Smooth muscle cell (in vitro differentiated cells): ENCODE results near the gene TMEM63B. TPM values are rescaled to one million over a fixed set of nuclear protein-coding genes. Genes with fewer than 3 reads are reported as not detected.
"Not testable (repeated sequence)": the region's sequence is repeated elsewhere in the genome, so short reads cannot be mapped to it uniquely, and the experiment has no call there.

Experiments
- DNase-seq: peaks from one replicate; lab custom pipeline; 2025; ENCODE audit not compliant: unreplicated experiment; lab: John Stamatoyannopoulos, UW
- H2AFZ ChIP-seq: fragments of 200-600 bp; sonication (generic); 2 replicates; pipeline ENCODE4 v1.6.0; 2016; ENCODE audit warnings: antibody characterized with exemption, low read depth, mild to moderate bottlenecking
- H3F3A ChIP-seq: fragments of 200-600 bp; sonication (generic); 2 replicates; pipeline ENCODE4 v1.6.0; 2017; ENCODE audit warnings: antibody characterized with exemption, low read depth
- H3K27ac ChIP-seq: fragments of 200-600 bp; sonication (generic); 2 replicates; pipeline ENCODE4 v1.5.1; 2016; ENCODE audit warnings: low read depth, mild to moderate bottlenecking
- H3K27me3 ChIP-seq: fragments of 200-600 bp; sonication (generic); 2 replicates; pipeline ENCODE4 v1.6.1; 2016; ENCODE audit warnings: low read depth, mild to moderate bottlenecking
- H3K36me3 ChIP-seq: fragments of 200-600 bp; sonication (generic); 2 replicates; pipeline ENCODE4 v1.5.1; 2016; ENCODE audit warnings: low read depth
- H3K4me1 ChIP-seq: fragments of 200-600 bp; sonication (generic); 2 replicates; pipeline ENCODE4 v1.5.1; 2016; ENCODE audit warnings: low read depth
- H3K4me2 ChIP-seq: fragments of 200-600 bp; sonication (generic); 2 replicates; pipeline ENCODE4 v1.6.0; 2016; ENCODE audit warnings: mild to moderate bottlenecking
- H3K4me3 ChIP-seq: fragments of 200-600 bp; sonication (generic); 2 replicates; pipeline ENCODE4 v1.5.1; 2016; ENCODE audit warnings: mild to moderate bottlenecking
- H3K79me2 ChIP-seq: fragments of 200-600 bp; sonication (generic); 2 replicates; pipeline ENCODE4 v1.6.0; 2016; ENCODE audit warnings: low read depth, mild to moderate bottlenecking
- H3K9ac ChIP-seq: fragments of 200-600 bp; sonication (generic); 2 replicates; pipeline ENCODE4 v1.6.0; 2016; ENCODE audit warnings: low read depth
- H3K9me3 ChIP-seq: fragments of 200-600 bp; sonication (generic); replicated peaks from 2 replicates; pipeline ENCODE4 v1.5.1; 2016; ENCODE audit warnings: low read depth
- H4K20me1 ChIP-seq: fragments of 200-600 bp; sonication (generic); 2 replicates; pipeline ENCODE4 v1.6.0; 2016; ENCODE audit warnings: low read depth
- WGBS: methylation state at CpG from one replicate; pipeline ENCODE4 v1.1.7; 2016; ENCODE audit warnings: low lambda C conversion rate; 5-methylcytosine and 5-hydroxymethylcytosine counted together
- polyA plus RNA-seq: library from polyadenylated mRNA; unstranded; fragments of >200 nt; fragmentation: Nextera tagmentation; extraction: Ambion mirVana; gene quantifications from 2 replicates; pipeline ENCODE4 v1.2.1, GENCODE V29; 2016
- total RNA-seq: library from RNA; depleted of rRNA; stranded (reverse); fragments of >200 nt; gene quantifications from 2 replicates; pipeline ENCODE4 v1.2.3, GENCODE V29; 2014
- TF ChIP-seq, protein P1 (sequence below): fragments of 200-600 bp; sonication (generic); IDR thresholded peaks from 2 replicates; pipeline ENCODE4 v1.5.1; 2017; ENCODE audit warnings: borderline replicate concordance, mild to moderate bottlenecking, antibody characterized with exemption; ENCODE audit not compliant: insufficient read depth, poor library complexity, severe bottlenecking

The TMEM63B gene
- total and polyA plus RNA-seq, 2 experiments from 2014 or later = 10.8 to 21.2 TPM

DNA sequence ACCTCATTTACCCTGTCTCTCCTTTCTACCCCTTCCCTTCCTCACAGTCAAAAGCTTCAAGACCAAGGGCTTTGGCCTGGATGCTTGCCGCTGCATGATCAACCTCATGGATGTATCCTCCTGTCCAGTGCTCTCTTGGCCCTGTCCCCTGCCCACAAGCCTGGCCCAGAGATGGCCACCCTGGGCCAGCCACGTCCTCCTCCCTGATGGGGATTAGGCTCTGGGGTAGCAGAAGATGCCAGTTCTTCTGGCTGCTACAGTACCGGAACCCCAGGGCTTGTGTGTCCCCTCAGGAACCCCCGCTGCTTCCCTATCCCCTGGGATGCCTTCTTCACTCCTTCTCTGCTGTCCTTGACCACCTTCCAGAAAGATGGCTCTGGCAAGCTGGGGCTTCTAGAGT lies 53.5 kb downstream of the TMEM63B start:
- H3K4me1 ChIP-seq = peaks cover 5% of the 10 kb centered on the region
- H3K36me3 ChIP-seq = no peaks in the 10 kb centered on the region
- no peak overlapping the region for H3K27ac ChIP-seq
- TF ChIP-seq, protein P1, sequence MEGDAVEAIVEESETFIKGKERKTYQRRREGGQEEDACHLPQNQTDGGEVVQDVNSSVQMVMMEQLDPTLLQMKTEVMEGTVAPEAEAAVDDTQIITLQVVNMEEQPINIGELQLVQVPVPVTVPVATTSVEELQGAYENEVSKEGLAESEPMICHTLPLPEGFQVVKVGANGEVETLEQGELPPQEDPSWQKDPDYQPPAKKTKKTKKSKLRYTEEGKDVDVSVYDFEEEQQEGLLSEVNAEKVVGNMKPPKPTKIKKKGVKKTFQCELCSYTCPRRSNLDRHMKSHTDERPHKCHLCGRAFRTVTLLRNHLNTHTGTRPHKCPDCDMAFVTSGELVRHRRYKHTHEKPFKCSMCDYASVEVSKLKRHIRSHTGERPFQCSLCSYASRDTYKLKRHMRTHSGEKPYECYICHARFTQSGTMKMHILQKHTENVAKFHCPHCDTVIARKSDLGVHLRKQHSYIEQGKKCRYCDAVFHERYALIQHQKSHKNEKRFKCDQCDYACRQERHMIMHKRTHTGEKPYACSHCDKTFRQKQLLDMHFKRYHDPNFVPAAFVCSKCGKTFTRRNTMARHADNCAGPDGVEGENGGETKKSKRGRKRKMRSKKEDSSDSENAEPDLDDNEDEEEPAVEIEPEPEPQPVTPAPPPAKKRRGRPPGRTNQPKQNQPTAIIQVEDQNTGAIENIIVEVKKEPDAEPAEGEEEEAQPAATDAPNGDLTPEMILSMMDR = no peak
- H3K4me3 ChIP-seq = no peak overlapping the region
- no peak overlapping the region for H3K9ac ChIP-seq
- no peaks in the 10 kb centered on the region for H4K20me1 ChIP-seq
- no peak overlapping the region for H3K4me2 ChIP-seq
- no peaks in the 10 kb centered on the region for H3F3A ChIP-seq
- H3K79me2 ChIP-seq = no peaks in the 10 kb centered on the region
- 89% methylated on average over 4 of the region's 4 CpGs for WGBS
- no peak overlapping the region for H2AFZ ChIP-seq
- no peaks in the 10 kb centered on the region for H3K27me3 ChIP-seq
- H3K9me3 ChIP-seq = no peaks in the 10 kb centered on the region
- DNase-seq = no peak

DNA sequence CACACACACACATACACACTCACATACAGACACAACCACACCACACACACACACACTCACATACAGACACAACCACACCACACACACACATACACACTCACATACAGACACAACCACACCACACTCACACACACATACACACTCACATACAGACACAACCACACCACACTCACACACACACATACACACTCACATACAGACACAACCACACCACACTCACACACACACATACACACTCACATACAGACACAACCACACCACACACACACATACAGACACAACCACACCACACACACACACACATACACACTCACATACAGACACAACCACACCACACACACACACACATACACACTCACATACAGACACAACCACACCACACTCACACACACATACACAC lies 54.4 kb downstream of the TMEM63B start:
- H2AFZ ChIP-seq, H3K27ac ChIP-seq, H3K79me2 ChIP-seq, H3K4me2 ChIP-seq, H3K27me3 ChIP-seq, H3K4me3 ChIP-seq, H4K20me1 ChIP-seq, H3F3A ChIP-seq, H3K9ac ChIP-seq, H3K9me3 ChIP-seq, DNase-seq, H3K36me3 ChIP-seq: not testable (repeated sequence)
- H3K4me1 ChIP-seq = peaks cover 13% of the 10 kb centered on the region

DNA sequence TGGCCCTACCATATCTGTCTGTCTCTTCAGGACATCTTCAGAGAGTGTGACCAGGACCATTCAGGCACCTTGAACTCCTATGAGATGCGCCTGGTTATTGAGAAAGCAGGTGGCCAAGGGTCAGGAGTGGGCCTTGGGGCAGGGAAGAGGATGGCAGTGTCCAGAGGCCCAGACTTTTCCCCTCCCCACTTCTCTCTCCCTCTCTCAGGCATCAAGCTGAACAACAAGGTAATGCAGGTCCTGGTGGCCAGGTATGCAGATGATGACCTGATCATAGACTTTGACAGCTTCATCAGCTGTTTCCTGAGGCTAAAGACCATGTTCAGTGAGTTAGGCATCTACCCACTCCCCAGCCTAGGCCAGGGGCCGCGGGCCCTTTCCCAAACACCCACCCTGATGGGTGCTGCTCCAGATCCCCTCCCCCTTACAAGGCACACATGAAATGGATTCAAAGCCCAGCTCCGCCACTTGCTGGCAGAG lies 55.6 kb downstream of the TMEM63B start:
- no peak overlapping the region for H2AFZ ChIP-seq
- H3K27me3 ChIP-seq = no peaks in the 10 kb centered on the region
- no peaks in the 10 kb centered on the region for H4K20me1 ChIP-seq
- no peaks in the 10 kb centered on the region for H3K79me2 ChIP-seq
- DNase-seq = no peak
- H3K4me3 ChIP-seq = no peak overlapping the region
- no peaks in the 10 kb centered on the region for H3K9me3 ChIP-seq
- H3F3A ChIP-seq = no peaks in the 10 kb centered on the region
- H3K9ac ChIP-seq = no peak overlapping the region
- no peak overlapping the region for H3K27ac ChIP-seq
- H3K4me1 ChIP-seq = peaks cover 13% of the 10 kb centered on the region
- no peak overlapping the region for H3K4me2 ChIP-seq
- WGBS = 81% methylated on average over 4 of the region's 4 CpGs
- TF ChIP-seq, protein P1 = no peak
- no peaks in the 10 kb centered on the region for H3K36me3 ChIP-seq

DNA sequence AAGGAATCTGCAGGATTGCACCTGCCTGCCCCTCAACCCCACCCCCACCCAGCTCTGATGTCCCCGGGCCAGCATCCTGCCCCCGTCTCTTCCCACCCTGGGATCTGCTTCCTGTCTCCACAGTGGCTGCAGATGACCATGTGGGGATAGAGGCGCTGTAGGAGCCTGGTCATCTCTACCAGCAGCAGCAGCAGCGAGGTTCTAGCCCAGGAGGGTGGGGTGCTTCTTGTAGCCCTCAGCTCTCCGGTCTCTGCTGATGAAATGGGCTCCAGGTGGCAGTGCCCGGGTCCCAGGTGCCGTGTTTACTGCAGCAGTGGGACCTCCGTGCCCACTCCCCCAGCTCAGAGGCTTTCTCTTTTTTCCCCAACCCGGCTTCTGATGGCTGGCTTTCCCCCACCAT lies 56.4 kb downstream of the TMEM63B start:
- peaks cover 13% of the 10 kb centered on the region for H3K4me1 ChIP-seq
- H3K4me3 ChIP-seq = no peak overlapping the region

DNA sequence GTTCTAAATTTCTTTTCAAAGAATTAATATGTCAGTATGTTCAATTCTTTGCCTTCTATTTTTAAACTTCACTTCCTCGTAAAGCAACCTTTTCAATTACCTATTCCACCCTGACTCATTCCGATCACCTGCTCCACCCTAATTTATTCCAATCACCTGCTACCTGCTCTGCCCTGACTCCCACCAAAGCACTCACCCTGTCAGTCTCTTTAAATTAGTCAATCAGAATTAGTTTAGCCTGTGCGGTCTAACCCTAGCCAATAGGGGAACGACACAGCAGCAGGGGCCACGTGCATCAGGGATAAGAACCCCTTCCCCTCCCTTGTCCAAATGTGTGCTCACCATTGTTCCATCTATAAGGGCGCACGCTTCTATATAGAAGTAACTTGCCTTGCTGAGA lies 58.0 kb downstream of the TMEM63B start:
- H2AFZ ChIP-seq, H4K20me1 ChIP-seq, H3K36me3 ChIP-seq, H3K27ac ChIP-seq, H3K4me3 ChIP-seq, H3K9me3 ChIP-seq, H3K79me2 ChIP-seq, H3K4me2 ChIP-seq, H3F3A ChIP-seq, DNase-seq, H3K27me3 ChIP-seq, H3K9ac ChIP-seq: not testable (repeated sequence)
- H3K4me1 ChIP-seq = peaks cover 13% of the 10 kb centered on the region
- WGBS = 76% methylated on average over 7 of the region's 7 CpGs

More for the DNA sequence above, 56.4 kb downstream of the TMEM63B start:
- no peaks in the 10 kb centered on the region for H3K9me3 ChIP-seq
- no peaks in the 10 kb centered on the region for H3K79me2 ChIP-seq
- no peaks in the 10 kb centered on the region for H4K20me1 ChIP-seq
- TF ChIP-seq, protein P1 = no peak
- H3K27me3 ChIP-seq = no peaks in the 10 kb centered on the region
- H3K36me3 ChIP-seq = no peaks in the 10 kb centered on the region
- no peak overlapping the region for H2AFZ ChIP-seq
- H3K4me2 ChIP-seq = no peak overlapping the region
- 80% methylated on average over 9 of the region's 9 CpGs for WGBS
- H3F3A ChIP-seq = no peaks in the 10 kb centered on the region
- H3K27ac ChIP-seq = no peak overlapping the region
- no peak overlapping the region for H3K9ac ChIP-seq
- no peak for DNase-seq
